Measurements from ENCODE around the gene AP2B1.

Gene AP2B1

DNA sequence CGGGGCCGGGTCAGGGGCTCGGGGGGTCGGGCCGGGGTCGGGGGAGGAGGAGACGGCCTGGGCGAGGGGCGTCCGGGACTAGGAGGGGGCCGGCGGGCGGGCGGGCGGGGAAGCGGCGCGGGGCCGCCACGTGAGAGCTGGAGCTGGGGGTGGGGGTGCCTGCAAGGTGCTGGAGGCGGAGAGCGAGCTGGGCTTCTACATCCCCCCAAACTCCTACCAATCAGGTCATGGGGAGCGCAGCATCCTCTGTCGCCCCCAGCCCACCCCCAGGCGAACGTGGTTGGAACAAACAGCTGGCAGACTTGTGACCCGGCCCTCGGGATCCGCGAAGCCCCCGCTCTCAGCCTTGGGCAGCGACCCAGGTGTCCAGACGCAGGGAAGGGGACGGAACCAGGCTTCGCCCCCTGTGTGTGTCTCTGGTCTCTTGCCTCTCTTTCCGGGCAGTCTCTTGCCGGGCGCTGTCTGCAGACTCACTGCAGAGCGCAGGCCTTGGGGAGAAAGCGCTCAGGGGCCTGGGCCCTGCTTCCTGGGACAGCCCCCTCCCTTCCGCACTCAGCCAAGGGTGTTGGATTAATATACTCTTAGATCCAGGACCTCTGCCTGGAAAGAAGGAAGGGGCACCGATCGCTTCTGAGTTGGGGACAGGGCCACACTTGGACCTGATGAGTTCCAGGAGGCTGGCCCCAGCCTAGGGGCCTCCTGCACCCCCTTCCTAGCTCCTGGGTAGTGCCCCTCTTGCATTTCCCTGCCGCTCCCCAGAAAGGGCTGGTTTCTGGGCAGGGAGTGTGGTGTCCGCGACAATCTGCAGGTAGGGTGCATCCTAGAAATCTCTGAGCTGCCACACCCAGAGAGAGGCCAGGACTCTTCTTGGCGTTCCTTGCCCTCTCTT lies 145.0 kb downstream of the AP2B1 start:
- no peak for DNase-seq

GRCh38 chr17:35732806-35733136 lies 145.6 kb downstream of the AP2B1 start:
- DNase-seq = no peak

DNA sequence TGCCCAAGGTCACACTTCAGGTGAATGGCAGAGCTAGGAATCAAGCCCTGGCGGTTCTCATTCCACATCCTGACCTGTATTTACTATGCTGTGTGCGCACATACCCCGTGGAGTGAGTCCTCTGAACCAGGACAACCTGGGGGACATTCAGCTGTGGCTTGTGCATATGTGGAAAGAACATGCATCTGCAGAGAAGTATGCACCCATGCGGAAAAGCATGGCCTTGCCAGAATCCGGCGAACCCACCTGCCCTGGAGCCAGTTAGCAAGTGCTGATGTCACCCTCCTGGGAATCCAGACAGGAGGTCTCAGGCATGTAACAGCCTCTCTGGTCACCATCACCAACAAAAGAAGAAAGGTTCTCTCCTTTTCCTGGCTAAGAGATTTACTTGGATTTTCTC lies 146.2 kb downstream of the AP2B1 start:
- no peak for DNase-seq

GRCh38 chr17:35734396-35734795 lies 147.3 kb downstream of the AP2B1 start:
- no peak for DNase-seq

GRCh38 chr17:35735036-35735805 lies 148.1 kb downstream of the AP2B1 start:
- DNase-seq = no peak

DNA sequence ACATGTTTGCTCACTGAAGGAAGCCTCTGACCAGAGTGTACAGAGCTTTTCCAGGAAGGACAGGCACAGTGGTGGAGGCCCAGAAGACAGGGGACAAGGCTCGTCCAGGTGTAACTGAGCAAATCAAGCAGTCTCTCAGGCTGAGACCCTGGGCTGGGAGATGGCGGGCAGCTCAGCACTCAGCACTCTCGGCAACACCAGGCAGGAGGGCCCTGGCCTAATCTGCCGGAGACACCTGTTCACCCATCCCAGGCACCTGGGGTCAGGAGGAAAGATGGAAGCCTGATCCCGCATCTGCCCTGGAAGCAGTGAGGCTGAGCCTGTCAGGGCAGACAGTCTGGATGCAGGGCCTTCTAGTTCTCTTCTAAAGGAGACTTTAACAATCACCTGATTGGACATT lies 149.1 kb downstream of the AP2B1 start:
- no peak for DNase-seq

DNA sequence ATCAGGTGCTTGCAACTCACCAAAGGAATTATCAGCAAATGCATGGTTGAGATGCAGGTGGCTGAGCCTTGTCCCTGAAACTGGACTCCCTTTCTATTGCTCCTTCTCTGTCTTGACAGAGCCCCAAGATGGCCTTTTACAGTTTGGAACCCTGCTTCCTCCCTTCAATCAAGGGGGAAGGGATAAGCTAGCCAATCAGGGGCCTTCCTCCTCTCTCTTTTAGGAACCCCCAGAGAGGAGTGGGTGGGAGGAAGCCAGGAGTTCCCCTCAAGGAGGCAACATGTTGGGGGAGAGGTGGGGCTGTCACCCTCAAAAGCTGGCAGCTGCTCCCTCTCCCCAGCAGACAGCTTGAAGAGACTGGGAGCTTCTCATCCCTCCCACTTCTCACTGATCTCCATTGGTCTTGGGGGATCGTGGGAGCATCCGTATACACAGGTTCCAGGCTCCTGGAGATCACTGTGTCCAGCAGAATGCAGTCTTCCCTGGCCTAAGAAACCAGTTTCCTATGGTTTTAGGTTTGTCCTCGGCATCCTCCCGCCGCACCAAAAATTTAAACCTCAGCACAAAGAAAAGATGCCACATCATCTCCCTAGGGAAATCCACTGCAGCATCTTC lies 151.5 kb downstream of the AP2B1 start:
- no peak for DNase-seq

- DNase-seq = no peak
Observed at GRCh38 chr17:35740216-35740615, 153.1 kb downstream of the AP2B1 start.

GRCh38 chr17:35740997-35741931 lies 154.1 kb downstream of the AP2B1 start:
- DNase-seq = no peak

GRCh38 chr17:35742496-35742895 lies 155.4 kb downstream of the AP2B1 start:
- DNase-seq = no peak

- DNase-seq = no peak
Observed at GRCh38 chr17:35742896-35743477, 155.9 kb downstream of the AP2B1 start.

- no peak for DNase-seq
Observed at GRCh38 chr17:35743626-35744328, 156.7 kb downstream of the AP2B1 start.

DNA sequence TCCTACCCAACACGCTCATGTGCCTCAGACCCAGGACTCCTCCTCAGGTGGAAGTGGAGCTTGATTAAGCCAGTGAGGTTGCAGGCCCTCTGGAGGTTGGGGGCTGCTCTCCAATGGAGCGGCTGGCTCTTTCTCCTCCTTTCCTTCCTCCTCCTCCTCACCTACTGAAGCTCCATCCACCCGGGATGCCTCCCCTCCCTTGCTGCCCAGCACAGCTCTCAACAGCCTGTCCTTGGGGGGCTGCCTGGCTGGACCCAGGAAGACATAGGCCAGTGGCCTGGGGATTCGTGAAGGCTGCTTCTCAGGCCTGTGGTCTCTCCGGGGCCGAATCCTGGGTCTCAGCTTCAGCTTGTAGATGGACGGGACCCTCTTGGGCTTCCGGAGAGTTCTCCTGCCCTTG lies 157.7 kb downstream of the AP2B1 start:
- no peak for DNase-seq

DNA sequence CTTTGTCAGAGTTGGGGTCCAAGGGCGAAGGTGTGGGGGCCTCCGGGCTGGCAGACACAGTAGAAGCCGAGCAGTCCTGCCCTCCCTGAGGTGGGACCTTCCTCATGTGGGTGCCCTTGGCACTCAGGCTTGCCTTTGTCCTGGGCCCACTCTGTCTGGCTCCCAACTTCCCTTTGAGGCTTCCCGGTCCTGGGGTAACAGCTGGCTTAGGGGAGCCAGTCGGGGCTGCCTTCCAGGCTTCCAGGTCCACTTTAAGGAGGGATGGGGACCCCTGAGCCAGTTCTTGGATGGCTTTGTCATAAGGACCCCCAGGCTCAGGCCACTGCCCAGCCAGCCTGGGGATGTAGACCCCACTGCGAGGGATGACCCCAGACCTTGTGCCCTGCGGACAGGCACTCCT lies 158.1 kb downstream of the AP2B1 start:
- no peak for DNase-seq

DNA sequence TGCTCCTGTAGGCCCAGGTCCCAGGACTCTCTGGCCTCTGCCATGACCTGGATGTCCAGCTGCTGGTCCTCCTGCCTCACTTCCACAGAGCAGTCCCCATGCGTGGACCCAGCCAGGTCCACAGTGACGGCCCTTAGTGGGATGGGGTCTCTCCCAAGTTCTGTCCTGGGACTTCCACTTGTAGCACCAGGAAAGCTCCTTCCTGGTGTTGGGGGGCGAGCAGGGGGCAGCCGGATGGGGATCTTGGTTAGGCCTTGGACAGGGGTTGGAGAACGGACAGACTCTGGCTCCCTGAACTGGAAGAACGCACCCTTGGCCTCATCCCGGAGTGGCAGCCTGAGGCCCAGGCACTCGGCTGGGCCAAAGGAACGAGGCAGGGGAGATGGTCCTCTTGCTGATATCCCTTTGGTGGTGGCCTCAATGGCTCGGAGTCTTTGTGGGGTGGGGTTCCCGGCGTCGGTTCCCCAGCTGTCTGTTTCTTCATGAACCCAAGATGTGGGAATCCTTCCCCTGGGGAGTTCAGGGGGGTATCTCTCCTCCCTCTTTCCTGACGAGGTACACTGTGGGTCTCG lies 158.7 kb downstream of the AP2B1 start:
- no peak for DNase-seq

GRCh38 chr17:35747540-35748017 lies 160.5 kb downstream of the AP2B1 start:
- DNase-seq = no peak

DNA sequence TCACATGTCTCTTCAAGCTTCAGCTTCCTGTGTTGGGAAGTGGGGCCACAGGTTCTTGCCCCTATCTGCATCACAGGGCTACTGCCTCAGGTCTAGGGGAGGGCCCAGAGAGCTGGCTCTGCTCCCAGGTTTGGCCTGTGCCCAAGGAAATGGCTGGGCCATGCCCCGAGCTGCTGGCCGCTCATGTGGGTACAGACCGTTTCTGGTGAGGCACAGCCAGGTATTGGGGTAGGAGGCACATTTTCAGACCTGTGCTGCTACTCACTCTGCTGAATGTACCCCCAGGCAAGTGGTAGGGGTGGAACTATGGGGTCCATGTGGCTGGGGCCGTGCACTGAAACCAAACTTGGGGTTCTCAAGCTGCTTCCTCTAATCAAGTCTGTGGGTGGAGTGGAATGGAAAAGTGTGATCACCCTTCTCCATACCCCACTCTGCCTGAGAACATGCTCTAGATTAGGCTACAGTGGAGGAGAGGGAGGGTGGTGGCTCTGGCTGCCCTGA lies 161.3 kb downstream of the AP2B1 start:
- DNase-seq = no peak

- DNase-seq = no peak
Observed at GRCh38 chr17:35748979-35749378, 161.9 kb downstream of the AP2B1 start.

- DNase-seq = no peak
Observed at GRCh38 chr17:35749560-35750412, 162.7 kb downstream of the AP2B1 start.

All from NCI-H1048 (cell line).